GM18511 (cell line): ENCODE data around the gene LIN7C.
A peak's percentile ranks its signal among the peaks of the same experiment; 100 is the strongest.

ENCODE experiments used
- ATAC-seq: cut with Tn5 transposase; IDR thresholded peaks from one replicate; pipeline ENCODE4 v1.9.1; 2021; ENCODE audit warnings: mild to moderate bottlenecking, moderate library complexity; ENCODE audit not compliant: unreplicated experiment

LIN7C gene

DNA sequence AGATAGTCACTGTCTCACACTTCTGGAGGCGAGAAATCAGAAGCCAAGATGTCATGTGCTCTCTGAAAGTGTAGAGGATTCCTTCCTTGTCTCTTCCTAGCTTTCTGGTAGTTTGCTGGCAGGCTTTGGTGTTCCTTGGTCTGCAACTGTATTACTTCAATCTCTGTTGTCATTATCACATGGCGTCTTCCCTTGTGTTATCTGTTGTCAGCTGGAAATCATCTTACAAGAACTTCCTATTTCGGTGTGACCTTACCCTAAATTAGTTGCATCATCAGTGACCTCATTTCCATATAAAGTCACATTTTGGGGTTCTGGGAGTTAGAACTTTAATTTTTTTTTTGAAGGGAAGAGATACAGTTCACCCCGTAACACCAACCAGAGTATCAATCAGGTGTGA is 3.3 kb upstream of the LIN7C start:
- ATAC-seq: no peak

DNA sequence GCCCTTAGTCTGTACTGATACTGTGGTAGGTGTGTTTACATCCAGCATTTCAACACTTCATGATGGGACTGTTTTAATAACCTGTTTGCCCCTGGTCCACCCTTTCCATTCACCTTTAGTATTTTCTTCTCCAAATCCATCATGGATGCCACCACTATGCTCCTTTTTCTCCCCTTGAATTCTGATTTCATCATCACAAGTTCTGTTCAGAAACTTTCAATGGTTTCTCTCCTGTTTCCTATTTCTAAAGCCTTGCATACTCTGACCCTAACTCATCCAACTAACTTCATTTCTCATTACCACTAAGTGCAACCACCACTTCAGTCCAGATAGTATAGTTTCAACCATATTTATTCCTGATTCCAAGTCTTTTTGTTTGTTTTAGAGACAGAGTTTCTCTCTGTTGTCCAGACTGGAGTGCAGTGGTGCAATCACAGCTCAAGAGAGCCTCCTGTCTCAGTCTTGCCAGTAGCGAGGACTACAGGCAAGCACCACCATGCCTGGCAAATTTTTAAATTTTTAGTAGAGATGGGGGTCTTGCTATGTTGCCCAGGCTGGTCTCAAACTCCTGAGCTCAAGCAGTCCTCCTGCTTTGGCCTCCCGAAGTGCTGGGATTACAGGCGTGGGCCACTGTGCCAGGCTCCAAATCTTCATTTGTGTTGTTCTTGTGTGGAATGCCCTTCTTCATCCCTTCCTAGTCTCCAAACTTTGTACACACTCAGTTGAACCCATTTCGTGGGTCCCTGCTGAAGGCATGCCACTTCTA is 1.2 kb upstream of the LIN7C start:
- ATAC-seq: no peak

DNA sequence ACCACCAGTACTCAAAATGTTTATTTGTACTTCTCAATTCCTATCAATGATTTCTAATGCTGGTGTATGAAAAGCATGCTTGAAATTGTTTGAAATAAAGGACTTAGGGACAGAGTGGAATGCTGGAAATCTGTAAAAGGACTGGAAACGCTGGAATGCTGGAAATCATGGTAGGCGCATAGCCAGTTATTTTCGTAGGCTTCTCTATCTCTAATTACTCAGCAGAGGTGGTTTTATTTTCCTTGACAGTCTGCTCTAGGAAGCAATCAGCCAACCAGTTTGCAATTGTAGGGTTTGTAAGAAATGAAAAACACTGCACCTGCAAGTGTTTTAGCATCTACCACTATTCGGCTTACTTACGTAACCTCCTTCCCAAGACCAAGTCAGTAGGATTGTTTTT is 788 bp downstream of the LIN7C start:
- peak; percentile 2 for ATAC-seq

DNA sequence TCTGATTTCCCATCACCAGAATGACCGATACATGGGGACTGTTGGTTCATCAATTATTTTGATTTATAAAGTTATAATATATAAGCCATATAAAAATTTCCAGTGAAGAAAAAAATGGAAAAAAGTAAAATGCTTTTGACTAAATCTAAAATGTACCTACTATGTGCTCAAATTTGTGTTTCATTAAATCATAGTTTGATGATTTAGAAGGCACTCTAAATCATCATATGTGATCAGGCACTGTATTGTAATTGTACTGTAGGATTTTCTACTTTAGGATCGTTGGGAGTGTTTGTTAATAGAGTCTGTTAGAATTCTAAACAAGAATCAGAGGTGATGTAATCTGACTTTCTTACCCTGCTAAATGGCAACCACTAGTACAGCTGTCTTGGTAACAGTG is 2.4 kb downstream of the LIN7C start:
- ATAC-seq: no peak

DNA sequence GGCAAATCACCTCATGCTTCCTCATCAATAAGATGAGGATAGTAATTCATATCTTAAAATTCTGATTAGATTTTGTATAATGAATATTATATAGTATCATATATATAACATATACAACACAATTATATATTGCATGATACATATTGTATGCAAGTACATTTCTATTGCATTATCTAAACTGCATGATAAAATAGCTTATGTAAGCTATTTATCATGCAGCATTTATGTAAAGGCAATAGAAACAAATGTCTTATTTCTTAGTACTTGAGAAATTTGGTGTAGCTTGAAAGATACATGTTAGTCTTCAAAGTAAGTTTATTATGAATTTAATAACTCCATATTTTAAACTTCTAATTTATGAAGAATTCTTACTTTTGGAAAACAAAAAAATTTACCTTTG is 5.5 kb downstream of the LIN7C start:
- no peak for ATAC-seq

DNA sequence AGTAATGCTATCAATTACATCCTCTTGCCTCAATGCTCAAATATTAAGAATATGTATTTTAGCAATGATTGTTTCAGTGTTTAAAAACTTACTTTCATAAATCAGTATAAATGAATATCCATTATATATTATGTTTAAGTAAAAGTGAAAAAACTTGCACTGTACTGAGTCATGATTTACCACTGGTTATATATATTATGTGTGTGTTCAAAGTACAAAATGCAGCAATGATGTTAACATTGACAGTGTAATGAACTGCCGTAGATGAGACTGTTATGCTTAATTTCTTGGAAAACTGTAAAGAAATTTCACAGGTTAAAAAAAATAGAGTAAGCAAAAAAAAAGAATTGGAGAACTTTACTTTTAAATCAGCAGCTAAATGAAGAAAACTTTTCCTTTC is 8.7 kb downstream of the LIN7C start:
- no peak for ATAC-seq

DNA sequence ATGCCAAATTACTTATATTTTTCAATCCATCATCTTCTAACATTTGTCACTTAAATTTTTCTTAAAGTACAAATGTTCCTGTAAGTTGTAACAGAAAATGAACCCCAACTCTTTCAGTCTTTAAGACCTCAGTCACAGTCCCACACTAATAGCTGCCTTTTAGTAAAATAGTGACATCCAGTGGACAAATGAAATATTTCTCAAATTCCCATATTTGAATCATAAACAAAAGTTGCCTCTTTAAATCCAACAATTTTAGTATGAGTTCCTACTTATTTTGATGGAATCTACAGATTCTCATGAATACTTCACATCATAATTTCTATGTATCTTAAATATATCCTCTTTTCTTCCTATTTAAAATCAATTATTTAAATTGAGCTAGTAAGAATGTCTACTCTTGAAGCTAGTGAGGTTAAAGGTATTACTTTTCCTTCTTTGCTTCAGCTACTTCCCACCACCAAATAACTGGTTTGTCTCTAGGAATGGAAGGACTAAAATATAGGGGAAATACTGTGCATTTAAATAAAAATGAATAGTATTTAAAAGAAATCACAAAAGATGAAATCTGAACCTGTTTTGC is 9.2 kb downstream of the LIN7C start:
- peak; percentile 77 for ATAC-seq

DNA sequence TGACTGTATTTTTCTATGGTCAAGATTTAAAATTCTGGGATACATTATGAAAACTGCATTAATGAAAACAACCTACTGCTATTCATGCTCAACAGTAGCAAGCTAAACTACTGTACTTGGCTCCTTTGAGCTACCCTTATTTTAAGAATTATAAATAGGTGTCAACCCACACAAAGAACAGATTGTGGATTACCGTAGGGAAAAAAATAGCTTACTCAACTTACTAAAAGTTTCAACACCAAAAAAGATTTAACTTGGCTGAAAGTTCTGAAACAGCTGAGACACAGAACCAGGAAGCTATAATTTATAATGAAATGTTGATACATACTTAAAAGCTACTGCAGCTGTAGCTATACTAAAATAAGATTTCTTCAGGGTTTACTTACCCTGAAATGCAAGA is 10.1 kb downstream of the LIN7C start:
- no peak for ATAC-seq

DNA sequence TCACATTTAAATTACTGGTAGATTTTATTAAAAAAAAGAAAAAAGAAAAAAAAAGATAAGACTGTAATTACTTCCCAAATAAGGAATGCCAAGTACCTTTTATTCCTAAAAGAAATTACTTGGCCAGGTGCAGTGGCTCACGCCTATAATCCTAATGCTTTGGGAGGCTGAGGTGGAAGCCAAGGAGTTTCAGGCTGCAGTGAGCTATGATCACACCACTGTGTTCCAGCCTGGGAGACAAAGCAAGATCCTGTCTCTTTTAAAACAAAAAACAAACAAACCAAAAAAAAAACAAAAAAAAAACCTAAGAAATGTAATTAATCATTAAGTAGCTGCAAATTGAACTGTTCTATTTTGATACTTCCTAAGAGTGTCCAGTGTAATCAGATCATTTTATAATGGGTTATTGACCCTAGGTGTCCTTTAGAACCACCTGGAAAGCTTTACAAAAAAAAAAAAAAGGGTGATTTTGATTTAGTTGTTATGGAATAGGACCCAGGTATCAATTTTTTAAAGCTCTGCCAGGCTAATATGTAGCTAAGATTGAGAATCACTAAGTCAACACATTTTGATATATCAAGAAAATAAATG is 10.8 kb downstream of the LIN7C start:
- ATAC-seq: no peak

DNA sequence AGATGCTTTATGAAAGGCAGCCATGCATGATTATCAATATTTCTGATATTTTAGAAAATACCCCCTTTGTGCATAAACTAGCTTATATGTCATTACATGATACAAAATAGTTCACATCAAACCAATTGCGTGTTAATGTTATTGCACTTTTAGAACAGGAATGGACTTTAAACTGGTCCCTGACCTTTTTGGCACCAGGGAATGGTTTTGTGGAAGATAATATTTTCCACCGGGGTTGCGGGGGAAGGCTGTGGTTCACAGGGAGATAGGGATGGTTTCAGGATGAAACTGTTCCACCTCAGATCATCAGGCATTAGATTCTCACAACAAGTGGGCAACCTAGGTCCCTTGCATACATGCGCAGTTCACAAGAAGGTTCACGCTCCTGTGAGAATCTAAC is 17.5 kb downstream of the LIN7C start:
- no peak for ATAC-seq

DNA sequence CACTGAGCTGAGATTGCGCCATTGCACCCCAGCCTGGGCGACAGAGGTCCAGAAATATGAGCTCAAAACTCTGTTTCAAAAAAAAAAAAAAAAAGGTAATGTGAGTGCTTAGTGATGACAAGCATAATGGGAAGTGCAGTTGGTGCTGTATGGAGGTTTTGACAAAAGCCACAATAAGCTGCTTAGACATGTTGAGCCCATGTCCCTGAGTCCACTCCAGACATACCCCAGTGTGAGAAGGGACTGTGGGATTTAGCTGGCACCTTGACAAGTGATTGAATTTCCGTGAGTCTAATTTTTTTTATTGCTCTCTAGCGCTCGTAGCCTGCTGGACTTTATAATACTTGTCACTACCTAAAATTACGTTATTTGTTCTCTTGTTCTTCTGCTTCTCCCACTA is 18.9 kb downstream of the LIN7C start:
- ATAC-seq: no peak

DNA sequence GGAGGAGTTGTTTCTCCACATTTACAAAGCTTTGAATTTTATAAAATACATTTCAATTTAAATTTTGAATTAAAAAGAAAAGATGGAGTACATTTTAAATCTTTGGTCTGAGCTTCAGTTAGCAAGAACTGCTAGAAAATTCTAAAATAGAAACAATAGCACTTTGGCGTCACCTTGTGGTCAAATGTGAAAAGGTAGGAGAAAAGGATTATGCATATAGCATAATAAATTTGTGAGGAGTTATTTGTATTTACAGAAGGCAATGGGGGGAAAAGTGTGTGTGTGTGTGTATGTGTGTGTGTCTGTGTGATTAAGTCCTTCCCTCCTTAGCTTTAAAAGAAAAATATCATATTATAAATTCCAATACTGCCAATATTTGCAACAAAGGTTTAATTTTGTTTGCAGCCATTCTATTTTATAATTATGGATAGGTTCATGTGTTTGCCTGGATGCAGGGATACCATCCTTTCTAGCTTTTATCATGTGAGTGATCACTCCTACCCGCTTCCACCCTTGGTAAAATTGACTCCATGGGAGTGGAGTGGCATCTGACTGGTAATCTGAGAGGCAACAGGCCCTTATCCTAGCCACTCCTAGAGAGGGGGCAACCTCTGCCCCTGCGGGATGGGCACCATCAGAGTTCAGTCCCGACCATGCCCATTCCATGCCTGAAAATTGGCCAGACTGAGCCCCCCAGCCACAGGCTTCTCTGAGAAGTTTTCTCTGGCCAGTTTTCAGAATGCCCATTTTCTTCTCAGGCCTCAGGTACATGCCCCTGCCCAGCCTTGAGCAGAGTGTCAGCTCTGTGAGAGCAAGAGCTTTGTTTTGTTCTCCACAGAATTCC is 20.4 kb downstream of the LIN7C start:
- peak; percentile 74 for ATAC-seq

DNA sequence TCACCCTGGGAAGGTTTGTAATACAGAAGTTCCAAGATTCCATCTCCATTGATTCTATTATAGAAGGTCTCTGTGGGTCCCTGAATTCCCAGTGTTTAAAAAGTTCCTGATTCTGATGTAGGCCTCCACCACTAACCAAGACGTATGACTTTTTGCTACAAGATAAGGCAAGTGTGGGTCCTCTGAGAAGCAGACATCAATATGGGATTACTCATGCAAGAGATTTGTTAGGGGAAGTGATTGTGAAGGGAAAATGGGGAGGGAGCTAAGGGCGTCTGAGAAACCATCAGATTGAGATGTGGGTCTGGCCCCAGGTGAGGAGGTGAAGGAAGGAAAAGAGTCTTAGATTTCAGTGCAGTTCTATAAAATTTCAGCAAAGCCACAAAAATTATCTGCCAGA is 23.8 kb downstream of the LIN7C start:
- ATAC-seq: no peak

DNA sequence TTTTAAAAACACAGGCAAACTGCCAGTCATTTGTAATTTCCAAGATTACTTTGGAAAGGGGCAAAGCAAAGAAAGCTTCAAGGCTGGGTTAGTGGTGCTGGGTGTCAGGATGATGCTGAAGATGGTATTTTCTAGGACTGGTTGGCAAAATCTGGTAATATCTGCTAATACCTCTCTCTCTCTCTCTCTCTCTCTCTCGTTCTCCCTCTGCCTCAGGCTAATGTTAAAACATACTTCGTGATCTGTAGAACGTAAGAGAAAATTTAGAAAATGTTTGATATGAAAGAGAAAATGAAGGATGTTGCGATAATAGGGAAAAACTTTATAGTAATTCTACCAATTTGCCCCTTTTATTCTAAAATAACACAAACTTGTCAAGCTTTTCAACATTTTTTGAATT is 24.6 kb downstream of the LIN7C start:
- no peak for ATAC-seq

DNA sequence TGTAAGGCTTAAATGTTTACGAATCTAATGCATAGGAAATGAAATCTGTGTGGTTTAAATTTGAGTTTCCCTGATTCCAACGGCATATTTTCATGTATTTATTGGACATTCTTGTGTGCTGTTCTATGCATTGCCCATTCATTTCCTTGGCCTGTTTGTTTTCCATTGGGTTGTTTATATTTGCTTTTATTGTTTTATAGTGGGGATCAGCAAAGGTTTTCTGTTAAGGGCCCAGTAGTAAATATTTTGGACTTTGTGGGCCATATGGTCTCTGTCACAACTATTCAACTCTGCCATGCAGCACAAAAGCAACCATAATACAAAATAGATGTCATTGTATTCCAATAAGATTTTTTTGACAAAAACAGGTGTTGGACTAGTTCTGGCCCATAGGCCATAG is 28.7 kb downstream of the LIN7C start:
- no peak for ATAC-seq

DNA sequence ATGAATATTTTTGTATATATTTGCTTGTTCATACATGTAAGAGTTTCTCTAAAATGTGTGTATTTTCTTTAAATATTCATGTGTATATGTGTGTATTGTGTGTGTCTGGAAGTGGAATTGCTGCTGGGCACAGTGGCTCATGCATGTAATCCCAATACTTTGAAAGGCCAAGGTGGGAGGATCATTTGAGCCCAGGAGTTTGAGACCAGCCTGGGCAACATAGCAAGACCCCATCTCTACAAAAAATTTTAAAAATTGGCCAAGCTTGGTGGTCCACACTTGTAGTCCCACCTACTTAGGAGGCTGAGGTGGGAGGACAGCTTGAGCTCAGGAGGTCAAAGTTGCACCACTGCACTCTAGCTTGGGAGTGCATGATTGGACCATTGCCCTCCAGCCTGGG is 29.3 kb downstream of the LIN7C start:
- ATAC-seq: no peak

DNA sequence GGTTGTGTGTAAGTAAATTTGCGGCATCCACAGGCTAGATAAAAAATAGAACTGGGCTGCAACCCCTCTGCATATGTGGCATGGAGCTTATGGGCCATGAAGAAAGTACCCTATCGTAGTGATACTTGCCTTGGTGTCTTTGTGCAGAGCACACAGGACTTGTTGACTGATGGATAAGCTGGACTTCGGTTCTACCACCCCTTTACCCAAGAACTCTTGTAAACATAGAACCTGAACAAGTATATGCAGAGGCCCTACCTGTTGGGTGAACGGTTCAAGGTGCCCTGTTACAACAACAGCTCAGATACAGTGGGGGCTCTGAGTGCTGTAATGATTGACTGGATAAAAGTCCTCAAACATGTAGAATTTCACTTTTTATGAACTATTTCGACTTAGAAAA is 30.9 kb downstream of the LIN7C start:
- ATAC-seq: no peak

DNA sequence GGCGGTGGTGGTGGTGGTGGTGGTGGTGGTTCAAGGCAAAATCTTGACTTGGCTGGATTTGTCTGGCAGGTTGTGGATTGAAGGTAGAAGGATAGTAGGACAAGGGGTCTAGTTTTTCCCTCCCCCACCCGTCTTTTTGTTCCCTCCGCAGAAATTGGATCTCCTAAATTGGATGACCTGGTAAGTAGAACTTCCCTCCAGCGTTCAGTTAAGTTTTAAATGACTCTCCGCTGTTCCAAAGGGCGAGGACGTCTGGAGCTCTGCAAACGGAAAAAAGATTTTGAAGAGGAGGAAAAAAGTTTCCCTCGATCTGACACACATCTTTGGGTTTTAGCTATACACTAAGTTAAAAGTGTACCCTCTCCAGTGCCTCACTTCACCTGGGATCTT is 33.6 kb downstream of the LIN7C start:
- ATAC-seq: no peak

DNA sequence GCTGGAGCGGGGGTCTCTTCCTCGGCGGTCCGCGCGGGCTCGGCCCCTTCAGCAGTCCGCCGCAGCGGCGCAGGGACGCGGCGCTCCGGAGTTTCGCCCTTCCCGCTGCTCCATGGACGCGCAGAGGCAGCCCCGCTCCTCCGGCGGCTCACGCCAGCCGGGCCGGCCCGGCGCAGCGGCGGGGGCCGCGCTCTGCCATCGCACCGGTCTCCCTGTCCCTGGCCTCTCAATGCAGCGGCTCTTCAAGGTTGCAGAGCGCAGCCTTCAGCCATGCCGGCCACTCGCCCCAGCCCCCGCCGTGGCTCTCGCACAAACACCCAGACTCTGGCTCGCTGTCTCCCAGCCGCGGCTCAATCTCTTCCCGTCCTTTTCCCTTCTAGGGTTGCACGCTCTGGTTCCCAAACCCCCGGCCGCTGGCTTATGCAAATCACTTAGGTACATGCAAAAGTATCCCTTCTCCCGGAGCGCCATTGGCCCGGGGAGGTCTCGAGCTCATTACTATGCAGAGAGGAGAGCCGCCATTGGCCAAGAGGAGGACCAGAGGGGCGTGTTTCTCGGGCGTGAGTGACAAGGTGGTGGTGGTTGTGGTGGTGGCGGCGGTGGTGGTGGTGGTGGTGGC is 34.1 kb downstream of the LIN7C start, which contains the start of gene LGR4:
LGR4 (minus strand) TSS at position 393 of the 619 bp plus-strand sequence. CDS start 488 bp downstream, outside the sequence.
- ATAC-seq: peak; percentile 88

DNA sequence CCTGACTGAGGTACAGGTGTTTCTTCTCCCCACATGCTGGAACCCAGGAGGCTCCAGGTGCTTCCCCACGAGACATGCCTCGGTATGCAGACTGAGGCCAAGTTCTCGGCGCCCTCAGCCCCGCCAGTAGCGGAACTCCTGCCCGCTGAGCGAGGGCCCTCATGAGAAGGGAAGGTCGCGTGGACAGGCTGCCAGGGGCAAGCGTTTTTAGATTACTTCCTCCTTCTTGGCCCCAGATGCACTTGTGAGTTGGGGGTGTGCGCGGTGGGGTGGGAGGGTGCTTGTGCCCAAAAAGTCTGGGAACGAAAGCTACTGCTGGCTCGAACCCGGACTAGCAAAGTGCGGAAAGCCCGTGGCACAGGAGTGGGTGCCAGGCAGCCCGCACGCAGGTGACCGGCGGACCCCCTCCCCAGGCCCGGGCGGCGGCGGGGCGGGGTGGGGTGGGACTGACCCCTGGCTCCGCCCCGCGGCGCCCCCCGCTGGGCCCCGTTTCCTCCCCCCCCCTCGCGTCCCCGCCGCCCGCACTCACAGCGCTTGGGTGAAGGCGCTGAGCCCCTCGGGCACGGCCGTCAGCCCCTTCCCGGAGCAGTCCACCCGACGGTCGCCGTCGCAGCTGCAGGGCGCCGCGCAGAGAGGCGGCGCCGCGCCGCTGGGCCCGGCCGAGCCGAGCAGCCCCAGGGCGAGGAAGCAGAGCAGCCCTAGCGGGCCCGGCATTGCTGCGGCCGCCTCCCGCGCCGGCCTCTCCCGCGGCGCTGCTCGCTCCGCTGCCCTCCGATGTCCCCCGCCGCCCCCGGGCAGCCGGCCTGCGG is 34.8 kb downstream of the LIN7C start:
- peak; percentile 56 for ATAC-seq
